Measurements from ENCODE around the gene ENTPD2.

ENTPD2 gene

GRCh38 chr9:137016436-137016835, 37.4 kb downstream of the ENTPD2 start:
- WGBS = 94% methylated on average over 16 of the region's 16 CpGs
- Histone ChIP-seq H3K27me3 (ENCODE audit: insufficient read depth, low read length) (no peaks in the 10 kb centered on the region), H3K27ac (ENCODE audit: low read depth, low read length) (no peak overlapping the region), H3K9me3 (ENCODE audit: insufficient read depth, low read depth, low read length) (no peaks in the 10 kb centered on the region), H3K9ac (ENCODE audit: low read depth, low read length) (no peak overlapping the region), H3K36me3 (ENCODE audit: insufficient read depth, low read length) (no peaks in the 10 kb centered on the region), H3K4me1 (ENCODE audit: insufficient read depth, low read length) (no peaks in the 10 kb centered on the region), H3K4me3 (ENCODE audit: low read length) (no peak overlapping the region)

DNA sequence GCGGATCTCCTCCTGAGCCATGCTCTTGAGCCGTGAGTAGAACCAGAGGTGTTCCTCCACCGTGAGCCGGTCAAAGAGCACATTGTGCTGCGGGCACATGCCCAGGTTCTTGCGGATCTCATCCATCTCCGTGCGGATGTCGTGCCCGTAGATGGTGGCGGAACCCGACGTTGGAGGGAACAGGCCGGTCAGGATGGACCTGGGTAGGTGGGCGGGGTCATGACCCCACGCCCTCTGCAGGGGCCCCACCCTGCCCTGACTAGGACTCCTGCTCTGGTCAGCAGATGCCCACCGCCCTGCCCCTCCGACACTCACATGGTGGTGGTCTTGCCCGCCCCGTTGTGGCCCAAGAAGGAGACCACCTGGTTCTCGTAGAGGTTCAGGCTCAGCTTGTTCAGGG, 37.9 kb downstream of the ENTPD2 start:
- H3K36me3 ChIP-seq (ENCODE audit: insufficient read depth, low read length) = no peaks in the 10 kb centered on the region
- no peak overlapping the region for H3K9ac ChIP-seq (ENCODE audit: low read depth, low read length)
- 96% methylated on average over 21 of the region's 21 CpGs for WGBS
- no peaks in the 10 kb centered on the region for H3K9me3 ChIP-seq (ENCODE audit: insufficient read depth, low read depth, low read length)
- H3K4me3 ChIP-seq (ENCODE audit: low read length) = no peak overlapping the region
- H3K27ac ChIP-seq (ENCODE audit: low read depth, low read length) = no peak overlapping the region
- no peaks in the 10 kb centered on the region for H3K4me1 ChIP-seq (ENCODE audit: insufficient read depth, low read length)
- no peaks in the 10 kb centered on the region for H3K27me3 ChIP-seq (ENCODE audit: insufficient read depth, low read length)

- H3K27ac ChIP-seq (ENCODE audit: low read depth, low read length) = no peak overlapping the region
- no peaks in the 10 kb centered on the region for H3K9me3 ChIP-seq (ENCODE audit: insufficient read depth, low read depth, low read length)
- H3K36me3 ChIP-seq (ENCODE audit: insufficient read depth, low read length) = no peaks in the 10 kb centered on the region
- H3K9ac ChIP-seq (ENCODE audit: low read depth, low read length) = no peak overlapping the region
- no peaks in the 10 kb centered on the region for H3K4me1 ChIP-seq (ENCODE audit: insufficient read depth, low read length)
- no peak overlapping the region for H3K4me3 ChIP-seq (ENCODE audit: low read length)
- 95% methylated on average over 24 of the region's 25 CpGs for WGBS
- no peaks in the 10 kb centered on the region for H3K27me3 ChIP-seq (ENCODE audit: insufficient read depth, low read length)
These were observed 38.3 kb downstream of the ENTPD2 start for GRCh38 chr9:137015540-137015930.

GRCh38 chr9:137014776-137015539, 38.9 kb downstream of the ENTPD2 start:
- WGBS = 95% methylated on average over 36 of the region's 36 CpGs
- H3K4me1 ChIP-seq (ENCODE audit: insufficient read depth, low read length) = no peaks in the 10 kb centered on the region

DNA sequence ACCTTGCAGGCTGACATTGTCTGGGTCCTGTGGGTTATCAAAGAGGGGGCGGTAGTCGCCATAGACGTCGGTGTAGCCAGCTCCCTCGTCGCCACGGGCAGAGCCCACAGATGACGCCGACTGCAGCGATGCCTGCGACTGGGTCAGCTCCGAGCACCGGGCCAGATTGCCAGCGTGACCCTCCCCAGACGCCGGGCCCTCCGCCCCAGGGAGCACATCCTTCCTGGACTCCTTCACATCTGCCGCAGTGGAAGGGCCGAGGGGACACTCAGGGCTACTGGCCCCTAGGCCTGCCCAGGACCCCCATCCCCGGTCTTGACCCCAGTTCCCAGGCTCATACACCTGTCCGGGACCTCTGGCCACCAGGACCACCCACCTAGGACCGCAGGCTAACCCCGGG, 39.7 kb downstream of the ENTPD2 start:
- no peaks in the 10 kb centered on the region for H3K27me3 ChIP-seq (ENCODE audit: insufficient read depth, low read length)
- no peak overlapping the region for H3K9ac ChIP-seq (ENCODE audit: low read depth, low read length)
- no peak overlapping the region for H3K4me3 ChIP-seq (ENCODE audit: low read length)
- 93% methylated on average over 23 of the region's 23 CpGs for WGBS
- no peaks in the 10 kb centered on the region for H3K4me1 ChIP-seq (ENCODE audit: insufficient read depth, low read length)
- no peak overlapping the region for H3K27ac ChIP-seq (ENCODE audit: low read depth, low read length)
- H3K36me3 ChIP-seq (ENCODE audit: insufficient read depth, low read length) = no peaks in the 10 kb centered on the region
- no peaks in the 10 kb centered on the region for H3K9me3 ChIP-seq (ENCODE audit: insufficient read depth, low read depth, low read length)

More at GRCh38 chr9:137014776-137015539, 38.9 kb downstream of the ENTPD2 start:
- Histone ChIP-seq H3K27ac (ENCODE audit: low read depth, low read length) (no peak overlapping the region), H3K27me3 (ENCODE audit: insufficient read depth, low read length) (no peaks in the 10 kb centered on the region), H3K9me3 (ENCODE audit: insufficient read depth, low read depth, low read length) (no peaks in the 10 kb centered on the region), H3K4me3 (ENCODE audit: low read length) (no peak overlapping the region), H3K9ac (ENCODE audit: low read depth, low read length) (no peak overlapping the region), H3K36me3 (ENCODE audit: insufficient read depth, low read length) (no peaks in the 10 kb centered on the region)

- H3K4me1 ChIP-seq (ENCODE audit: insufficient read depth, low read length) = no peaks in the 10 kb centered on the region
- no peak overlapping the region for H3K4me3 ChIP-seq (ENCODE audit: low read length)
- no peaks in the 10 kb centered on the region for H3K27me3 ChIP-seq (ENCODE audit: insufficient read depth, low read length)
- WGBS = 92% methylated on average over 20 of the region's 20 CpGs
- no peaks in the 10 kb centered on the region for H3K9me3 ChIP-seq (ENCODE audit: insufficient read depth, low read depth, low read length)
- H3K9ac ChIP-seq (ENCODE audit: low read depth, low read length) = no peak overlapping the region
- H3K36me3 ChIP-seq (ENCODE audit: insufficient read depth, low read length) = no peaks in the 10 kb centered on the region
- H3K27ac ChIP-seq (ENCODE audit: low read depth, low read length) = no peak overlapping the region
These were observed 40.3 kb downstream of the ENTPD2 start for GRCh38 chr9:137013571-137013940.

DNA sequence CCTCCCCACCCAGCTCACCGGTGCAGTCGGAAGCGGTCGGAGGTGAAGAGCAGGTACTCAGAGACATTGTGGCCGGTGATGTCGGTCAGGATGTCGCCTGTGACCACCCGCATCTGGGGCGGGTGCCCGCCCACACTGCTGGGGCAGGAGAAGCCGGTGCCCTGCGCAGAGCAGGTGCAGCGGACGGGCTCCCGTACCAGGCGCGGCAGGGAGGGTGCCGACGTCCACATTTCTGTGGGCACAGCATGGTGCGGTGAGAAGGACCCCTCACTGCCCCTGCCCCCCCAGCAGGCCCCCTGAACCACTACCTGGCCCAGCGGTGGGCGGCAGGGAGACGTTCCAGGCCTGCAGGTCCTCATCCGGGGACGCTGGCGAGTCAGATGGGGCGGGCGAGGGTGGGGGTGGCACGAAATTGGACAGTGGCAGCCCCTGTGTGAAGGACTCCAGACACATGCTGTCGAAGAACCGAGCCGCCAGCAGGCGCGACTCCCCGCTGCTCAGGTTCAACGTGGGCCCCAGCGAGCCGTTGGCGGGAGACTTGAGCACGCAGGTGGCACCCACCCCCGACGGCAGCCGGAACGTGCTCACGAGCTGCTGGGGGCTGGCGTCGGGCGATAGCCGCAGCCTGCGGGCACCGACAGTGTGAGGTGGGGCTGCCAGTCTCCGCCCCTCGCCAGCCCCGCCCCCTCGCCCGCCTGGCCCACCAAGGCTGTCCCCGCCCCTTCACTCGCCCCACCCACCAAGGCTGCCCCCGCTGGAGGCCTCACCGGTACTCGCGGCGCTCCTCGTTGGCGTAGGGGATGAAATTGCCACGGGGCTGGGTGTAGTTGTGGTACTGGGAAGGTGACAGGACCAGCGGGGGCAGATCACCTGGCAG, 40.9 kb downstream of the ENTPD2 start:
- 75% methylated on average over 62 of the region's 67 CpGs for WGBS
- no peak overlapping the region for H3K4me3 ChIP-seq (ENCODE audit: low read length)
- no peaks in the 10 kb centered on the region for H3K27me3 ChIP-seq (ENCODE audit: insufficient read depth, low read length)
- no peak overlapping the region for H3K9ac ChIP-seq (ENCODE audit: low read depth, low read length)
- H3K36me3 ChIP-seq (ENCODE audit: insufficient read depth, low read length) = no peaks in the 10 kb centered on the region
- no peaks in the 10 kb centered on the region for H3K9me3 ChIP-seq (ENCODE audit: insufficient read depth, low read depth, low read length)
- no peak overlapping the region for H3K27ac ChIP-seq (ENCODE audit: low read depth, low read length)
- H3K4me1 ChIP-seq (ENCODE audit: insufficient read depth, low read length) = no peaks in the 10 kb centered on the region

DNA sequence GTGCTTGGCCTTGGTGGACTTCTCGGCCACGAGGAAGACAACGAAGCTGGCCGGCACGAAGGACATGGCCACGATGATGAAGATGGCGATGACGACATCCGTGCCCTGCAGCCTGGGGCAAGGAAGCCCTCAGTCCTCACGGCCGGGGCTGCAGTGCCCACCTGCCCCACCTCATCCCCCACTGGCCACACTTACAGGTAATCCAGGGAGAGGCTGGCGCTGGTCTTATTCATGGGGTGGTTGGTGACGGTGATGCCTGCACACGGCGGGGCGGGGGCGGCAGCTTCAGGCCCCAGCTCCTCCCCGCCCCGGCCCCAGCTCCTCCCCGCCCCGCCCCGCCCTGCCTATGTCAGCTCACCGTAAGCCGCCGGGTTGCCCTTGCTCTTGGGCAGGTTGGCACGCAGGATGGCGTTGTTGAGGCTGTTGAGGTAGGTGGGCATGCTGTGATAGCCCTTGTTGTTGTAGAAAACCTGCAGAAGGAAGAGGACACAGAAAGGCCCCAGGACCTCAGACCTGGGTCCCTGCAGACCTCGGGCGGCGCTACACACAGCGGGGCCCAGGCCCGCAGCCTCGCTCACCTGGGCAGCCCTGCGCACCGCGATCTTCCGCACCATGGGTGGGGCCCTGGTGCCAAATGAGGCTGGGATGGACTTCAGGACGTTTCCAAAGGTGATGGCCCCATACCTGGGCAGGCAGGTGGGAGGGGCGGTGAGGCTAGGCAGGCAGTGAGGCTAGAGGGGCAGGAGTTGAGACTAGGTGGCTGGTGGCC, 41.8 kb downstream of the ENTPD2 start:
- Histone ChIP-seq H3K9ac (ENCODE audit: low read depth, low read length) (no peak overlapping the region), H3K4me1 (ENCODE audit: insufficient read depth, low read length) (no peaks in the 10 kb centered on the region)

GRCh38 chr9:137011156-137011555, 42.7 kb downstream of the ENTPD2 start:
- H3K4me1 ChIP-seq (ENCODE audit: insufficient read depth, low read length) = no peaks in the 10 kb centered on the region
- no peaks in the 10 kb centered on the region for H3K27me3 ChIP-seq (ENCODE audit: insufficient read depth, low read length)
- no peak overlapping the region for H3K27ac ChIP-seq (ENCODE audit: low read depth, low read length)
- H3K4me3 ChIP-seq (ENCODE audit: low read length) = no peak overlapping the region
- no peak overlapping the region for H3K9ac ChIP-seq (ENCODE audit: low read depth, low read length)
- H3K36me3 ChIP-seq (ENCODE audit: insufficient read depth, low read length) = no peaks in the 10 kb centered on the region
- H3K9me3 ChIP-seq (ENCODE audit: insufficient read depth, low read depth, low read length) = no peaks in the 10 kb centered on the region
- 95% methylated on average over 24 of the region's 24 CpGs for WGBS

More for the DNA sequence above, 41.8 kb downstream of the ENTPD2 start:
- no peak overlapping the region for H3K4me3 ChIP-seq (ENCODE audit: low read length)
- no peaks in the 10 kb centered on the region for H3K36me3 ChIP-seq (ENCODE audit: insufficient read depth, low read length)
- no peak overlapping the region for H3K27ac ChIP-seq (ENCODE audit: low read depth, low read length)
- no peaks in the 10 kb centered on the region for H3K9me3 ChIP-seq (ENCODE audit: insufficient read depth, low read depth, low read length)
- WGBS = 94% methylated on average over 37 of the region's 39 CpGs
- H3K27me3 ChIP-seq (ENCODE audit: insufficient read depth, low read length) = no peaks in the 10 kb centered on the region

DNA sequence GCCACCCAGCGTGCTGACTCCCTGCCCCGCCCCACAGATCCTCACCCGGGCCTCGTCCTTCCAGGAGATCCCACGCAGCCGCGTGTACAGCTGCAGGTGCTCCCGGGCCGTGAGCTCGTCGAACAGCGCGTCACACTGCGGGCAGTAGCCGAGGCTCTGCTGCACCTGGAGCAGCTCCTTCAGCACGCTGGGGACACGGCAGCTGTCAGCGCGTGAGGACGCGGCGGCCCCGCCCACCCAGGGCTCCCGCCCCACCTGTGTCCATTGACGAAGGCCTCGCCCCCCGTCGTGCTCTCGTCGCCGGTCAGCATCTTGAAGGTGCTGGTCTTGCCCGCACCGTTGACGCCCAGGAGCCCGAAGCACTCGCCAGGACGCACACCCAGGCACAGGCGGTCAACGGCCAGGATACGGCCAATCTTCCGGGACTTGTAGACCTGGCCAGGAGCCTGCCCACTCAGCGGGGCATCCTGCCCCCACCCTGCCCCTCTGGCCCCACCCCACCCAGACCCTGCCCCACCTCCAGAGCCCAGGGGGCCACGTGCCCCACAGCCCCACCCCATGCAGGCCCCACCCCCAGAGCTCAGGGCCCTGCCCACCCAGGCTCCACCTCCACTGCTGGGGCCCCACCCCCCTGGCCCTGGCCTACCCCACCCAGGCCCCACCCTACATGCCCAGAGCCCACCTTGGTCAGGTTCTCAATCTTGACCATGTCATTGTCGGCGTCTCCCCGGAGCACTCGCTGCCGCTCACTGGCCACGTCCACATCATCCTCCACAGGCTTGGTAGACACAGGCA, 43.7 kb downstream of the ENTPD2 start:
- no peaks in the 10 kb centered on the region for H3K36me3 ChIP-seq (ENCODE audit: insufficient read depth, low read length)
- no peaks in the 10 kb centered on the region for H3K4me1 ChIP-seq (ENCODE audit: insufficient read depth, low read length)
- H3K4me3 ChIP-seq (ENCODE audit: low read length) = no peak overlapping the region
- no peaks in the 10 kb centered on the region for H3K9me3 ChIP-seq (ENCODE audit: insufficient read depth, low read depth, low read length)
- WGBS = 94% methylated on average over 49 of the region's 49 CpGs
- H3K27ac ChIP-seq (ENCODE audit: low read depth, low read length) = no peak overlapping the region
- no peak overlapping the region for H3K9ac ChIP-seq (ENCODE audit: low read depth, low read length)
- no peaks in the 10 kb centered on the region for H3K27me3 ChIP-seq (ENCODE audit: insufficient read depth, low read length)
